HepG2 (cell line): Measurements from ENCODE around the gene BPGM.

Experiments used
- EP300 ChIP-seq, 3 experiments: sonication (generic) in 1 of 3; formaldehyde crosslinking in 1 of 3; IDR thresholded peaks; 2 replicates each; pipeline versions ENCODE4 v1.5.1 to v1.6.1; 2011 to 2020; ENCODE audit warnings: low read depth in 2 of 3, low read length in 2 of 3, borderline replicate concordance in 1 of 3, improper control_type of control experiment in 1 of 3, mild to moderate bottlenecking in 1 of 3, missing genetic modification reagents in 1 of 3, moderate library complexity in 1 of 3
- GFI1 ChIP-seq: sonication (generic); formaldehyde crosslinking; IDR thresholded peaks from 2 replicates; pipeline ENCODE4 v1.5.0; 2020; ENCODE audit warnings: missing genetic modification reagents, mild to moderate bottlenecking, borderline replicate concordance
- IRF1 ChIP-seq: sonication (generic); formaldehyde crosslinking; IDR thresholded peaks from 2 replicates; pipeline ENCODE4 v1.4.0; 2020; ENCODE audit warnings: low read depth, mild to moderate bottlenecking, missing genetic modification reagents
- MED1 ChIP-seq: sonication (generic); formaldehyde crosslinking; IDR thresholded peaks from 2 replicates; pipeline ENCODE4 v1.4.0; 2020; ENCODE audit warnings: missing genetic modification reagents
- MEIS1 ChIP-seq: sonication (generic); formaldehyde crosslinking; IDR thresholded peaks from 2 replicates; pipeline ENCODE4 v1.9.0; 2021; ENCODE audit warnings: mild to moderate bottlenecking, missing genetic modification reagents, moderate library complexity, borderline replicate concordance
- POLR2AphosphoS5 ChIP-seq: IDR thresholded peaks from 2 replicates; pipeline ENCODE4 v1.6.1; 2012; ENCODE audit warnings: low read depth, low read length
- ZNF546 ChIP-seq: sonication (generic); formaldehyde crosslinking; conservative IDR thresholded peaks from 2 replicates; pipeline ENCODE4 v1.8.1; 2023; ENCODE audit warnings: mild to moderate bottlenecking, missing genetic modification reagents
- ZZZ3 ChIP-seq: sonication (generic); formaldehyde crosslinking; IDR thresholded peaks from 2 replicates; pipeline ENCODE4 v1.4.0; 2020; ENCODE audit warnings: missing genetic modification reagents, mild to moderate bottlenecking, borderline replicate concordance
- TF ChIP-seq, protein P1 (sequence below): sonication (generic); formaldehyde crosslinking; IDR thresholded peaks from 2 replicates; pipeline ENCODE4 v1.5.0; 2020; ENCODE audit warnings: missing genetic modification reagents, mild to moderate bottlenecking, borderline replicate concordance

DNA sequence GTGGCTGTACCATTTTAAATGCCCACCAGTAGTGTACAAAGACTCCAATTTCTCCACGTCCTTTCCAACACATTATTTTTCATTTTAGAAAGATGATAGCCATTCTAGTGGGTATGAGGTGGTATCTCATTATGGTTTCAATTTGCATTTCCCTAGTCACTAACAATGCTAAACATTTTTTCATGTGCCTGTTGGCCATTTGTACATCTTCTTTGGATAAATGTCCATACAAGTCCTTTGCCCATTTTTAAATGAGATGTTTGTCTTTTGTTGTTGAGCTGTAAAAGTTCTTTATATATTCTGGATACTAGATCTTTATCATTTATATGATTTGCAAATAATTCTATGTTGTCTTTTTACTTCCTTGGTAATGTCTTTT lies 18.9 kb upstream of the BPGM start:
- TF ChIP-seq MEIS1 (CRISPR knock-in tag) = no peak
- no peak for TF ChIP-seq POLR2AphosphoS5
- no peak for TF ChIP-seq IRF1 (CRISPR knock-in tag)
- TF ChIP-seq, protein P1, sequence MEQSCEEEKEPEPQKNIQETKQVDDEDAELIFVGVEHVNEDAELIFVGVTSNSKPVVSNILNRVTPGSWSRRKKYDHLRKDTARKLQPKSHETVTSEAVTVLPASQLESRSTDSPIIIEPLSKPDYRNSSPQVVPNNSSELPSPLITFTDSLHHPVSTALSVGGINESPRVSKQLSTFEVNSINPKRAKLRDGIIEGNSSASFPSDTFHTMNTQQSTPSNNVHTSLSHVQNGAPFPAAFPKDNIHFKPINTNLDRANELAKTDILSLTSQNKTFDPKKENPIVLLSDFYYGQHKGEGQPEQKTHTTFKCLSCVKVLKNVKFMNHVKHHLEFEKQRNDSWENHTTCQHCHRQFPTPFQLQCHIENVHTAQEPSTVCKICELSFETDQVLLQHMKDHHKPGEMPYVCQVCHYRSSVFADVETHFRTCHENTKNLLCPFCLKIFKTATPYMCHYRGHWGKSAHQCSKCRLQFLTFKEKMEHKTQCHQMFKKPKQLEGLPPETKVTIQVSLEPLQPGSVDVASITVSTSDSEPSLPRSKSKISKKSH = no peak
- TF ChIP-seq ZZZ3 = no peak
- no peak for TF ChIP-seq ZNF546
- no peak for TF ChIP-seq MED1
- TF ChIP-seq EP300 (IDR thresholded peaks at IDR 0.05; ENCODE audit: low read depth in 2 of 2, low read length in 2 of 2) = no peak
- no peak for TF ChIP-seq EP300 (CRISPR knock-in tag; IDR thresholded peaks at IDR 0.05; ENCODE audit: borderline replicate concordance)
- no peak for TF ChIP-seq GFI1 (CRISPR knock-in tag)
